ENCODE data around the gene WFIKKN1.

GRCh38 chr16:608019-608418 is 22.8 kb upstream of the WFIKKN1 start:
- TF ChIP-seq POLR2AphosphoS5 (IDR thresholded peaks at IDR 0.05; ENCODE audit: low read depth, low read length) (no peak), POLR2A (IDR thresholded peaks at IDR 0.05; ENCODE audit: low read depth, low read length) (no peak)
